Liver (tissue), 9 donors: ENCODE data around the gene CACNA1I. TPM values are rescaled to one million over a fixed set of nuclear protein-coding genes. Genes with fewer than 3 reads are reported as not detected.

Experiments
- DNase-seq: peaks from one replicate; pipeline ENCODE4 v3.0.0-alpha.2; 2017; ENCODE audit warnings: low spot score
- H3K27ac ChIP-seq, 2 donors: one replicate each; pipeline ENCODE4 v1.7.0; 2013; ENCODE audit warnings: inconsistent platforms in 2 of 2, low read length in 2 of 2, control low read depth in 1 of 2, low read depth in 1 of 2, mild to moderate bottlenecking in 1 of 2
- H3K27me3 ChIP-seq, 4 donors: one replicate each; pipeline versions ENCODE4 v1.6.1 to v1.7.0; 2013; ENCODE audit warnings: low read length in 3 of 4, inconsistent platforms in 1 of 4, mild to moderate bottlenecking in 1 of 4, moderate library complexity in 1 of 4; ENCODE audit not compliant: control insufficient read depth in 4 of 4, insufficient read depth in 4 of 4
- H3K36me3 ChIP-seq, 4 donors: one replicate each; pipeline versions ENCODE4 v1.6.1 to v1.7.0; 2013; ENCODE audit warnings: low read length in 3 of 4, mild to moderate bottlenecking in 3 of 4, low read depth in 1 of 4, moderate library complexity in 1 of 4; ENCODE audit not compliant: control insufficient read depth in 4 of 4, insufficient read depth in 3 of 4
- H3K4me1 ChIP-seq, 4 donors: one replicate each; pipeline versions ENCODE4 v1.6.1 to v1.7.0; 2013; ENCODE audit warnings: low read length in 3 of 4, mild to moderate bottlenecking in 3 of 4, moderate library complexity in 1 of 4; ENCODE audit not compliant: control insufficient read depth in 4 of 4, insufficient read depth in 4 of 4
- H3K4me3 ChIP-seq, 3 donors: one replicate each; pipeline versions ENCODE4 v1.6.1 to v1.7.0; 2013; ENCODE audit warnings: low read length in 3 of 3, control low read depth in 1 of 3, low read depth in 1 of 3, mild to moderate bottlenecking in 1 of 3
- H3K9ac ChIP-seq, 2 donors: one replicate each; pipeline ENCODE4 v1.7.0; 2013; ENCODE audit warnings: low read length in 2 of 2, mild to moderate bottlenecking in 2 of 2, moderate library complexity in 2 of 2, control low read depth in 1 of 2, low read depth in 1 of 2
- H3K9me3 ChIP-seq, 4 donors: one replicate each; pipeline versions ENCODE4 v1.6.1 to v1.7.0; 2013; ENCODE audit warnings: low read length in 3 of 4; ENCODE audit not compliant: control insufficient read depth in 4 of 4
- ATF3 ChIP-seq: IDR thresholded peaks from 2 replicates; pipeline ENCODE4 v1.6.1; 2016; ENCODE audit warnings: antibody characterized with exemption
- CTCF ChIP-seq: fragments of 150-350 bp; IDR thresholded peaks from 2 replicates; pipeline ENCODE4 v1.5.1; 2017; ENCODE audit warnings: improper control_type of control experiment, low read depth, low read length; ENCODE audit not compliant: missing input control
- EGR1 ChIP-seq, 2 donors: IDR thresholded peaks; 2 replicates each; pipeline ENCODE4 v1.6.1; 2016 to 2018; ENCODE audit warnings: antibody characterized with exemption in 2 of 2, low read depth in 2 of 2
- FOXA1 ChIP-seq: IDR thresholded peaks from 2 replicates; pipeline ENCODE4 v1.6.1; 2016; ENCODE audit warnings: antibody characterized with exemption
- FOXA2 ChIP-seq: IDR thresholded peaks from 2 replicates; pipeline ENCODE4 v1.6.1; 2016; ENCODE audit warnings: antibody characterized with exemption
- GABPA ChIP-seq, 2 donors: IDR thresholded peaks in 1 of 2; conservative IDR thresholded peaks in 1 of 2; 2 replicates each; pipeline ENCODE4 v1.6.1; 2016; ENCODE audit warnings: antibody characterized with exemption in 2 of 2, mild to moderate bottlenecking in 1 of 2, moderate library complexity in 1 of 2
- HNF4G ChIP-seq: IDR thresholded peaks from 2 replicates; pipeline ENCODE4 v1.6.1; 2016; ENCODE audit warnings: antibody characterized with exemption
- JUND ChIP-seq, 2 donors: IDR thresholded peaks; 2 replicates each; pipeline ENCODE4 v1.6.1; 2016; ENCODE audit warnings: antibody characterized with exemption in 2 of 2
- NR2F2 ChIP-seq: IDR thresholded peaks from 2 replicates; pipeline ENCODE4 v1.6.1; 2016; ENCODE audit warnings: antibody characterized with exemption
- RAD21 ChIP-seq, 2 donors: IDR thresholded peaks; 2 replicates each; pipeline ENCODE4 v1.6.1; 2016; ENCODE audit warnings: antibody characterized with exemption in 2 of 2, mild to moderate bottlenecking in 2 of 2
- RXRA ChIP-seq, 2 donors: IDR thresholded peaks; 2 replicates each; pipeline ENCODE4 v1.6.1; 2017 to 2018; ENCODE audit warnings: antibody characterized with exemption in 2 of 2, mild to moderate bottlenecking in 1 of 2
- SP1 ChIP-seq: IDR thresholded peaks from 2 replicates; pipeline ENCODE4 v1.6.1; 2018; ENCODE audit warnings: antibody characterized with exemption, mild to moderate bottlenecking
- TAF1 ChIP-seq: conservative IDR thresholded peaks from 2 replicates; pipeline ENCODE4 v1.6.1; 2016; ENCODE audit warnings: antibody characterized with exemption, mild to moderate bottlenecking
- YY1 ChIP-seq: IDR thresholded peaks from 2 replicates; pipeline ENCODE4 v1.6.1; 2016; ENCODE audit warnings: antibody characterized with exemption, mild to moderate bottlenecking
- ZBTB33 ChIP-seq: IDR thresholded peaks from 2 replicates; pipeline ENCODE4 v1.6.1; 2016; ENCODE audit warnings: antibody characterized with exemption
- WGBS: extraction: QIAGEN DNeasy Blood & Tissue Kit; methylation state at CpG from one replicate; pipeline ENCODE4 v1.1.7; 2013; 5-methylcytosine and 5-hydroxymethylcytosine counted together
- polyA plus RNA-seq, 2 donors: library from polyadenylated mRNA; stranded (reverse) in 1 of 2; unstranded in 1 of 2; fragments of 200-250 nt in 1 of 2; fragments of >200 nt in 1 of 2; fragmentation: Nextera tagmentation in 1 of 2; extraction: Ambion mirVana in 1 of 2; gene quantifications; one replicate each; pipeline versions ENCODE4 v1.2.1 to v1.2.3, GENCODE V29; 2013 to 2015
- total RNA-seq, 2 donors: library from RNA; depleted of rRNA; stranded (reverse); fragments of >200 nt; gene quantifications; one replicate each; pipeline ENCODE4 v1.2.3, GENCODE V29; 2014
- donor health status: healthy.
- donor health status: healthy.
- donor health status: healthy.
- donor health status: healthy.
- donor health status: healthy.

The CACNA1I gene
- total and polyA plus RNA-seq, 4 donors = under 0.01 to 0.14 (median 0.01) TPM; not detected in 1

- no peak overlapping the region for H3K9ac ChIP-seq
- no peak overlapping the region for H3K4me3 ChIP-seq
- no peaks in the 10 kb centered on the region for H3K4me1 ChIP-seq
- DNase-seq = no peak
- no peaks in the 10 kb centered on the region for H3K9me3 ChIP-seq
- 78% methylated on average over 5 of the region's 5 CpGs for WGBS
- H3K36me3 ChIP-seq = no peaks in the 10 kb centered on the region
- peaks cover 0 to 9% (median 0%) of the 10 kb centered on the region in 4 donors for H3K27me3 ChIP-seq
- H3K27ac ChIP-seq = no peak overlapping the region
- no peak for TF ChIP-seq HNF4G
- no peak for TF ChIP-seq GABPA (IDR thresholded peaks at IDR 0.05 in 1 of 2, conservative IDR thresholded peaks at IDR 0.05 in 1 of 2)
- no peak for TF ChIP-seq EGR1 (IDR thresholded peaks at IDR 0.05; ENCODE audit: low read depth in 2 of 2)
- TF ChIP-seq SP1 = no peak
- no peak for TF ChIP-seq NR2F2
- TF ChIP-seq RAD21 (IDR thresholded peaks at IDR 0.05) = no peak
- TF ChIP-seq RXRA (IDR thresholded peaks at IDR 0.05) = no peak
- TF ChIP-seq JUND (IDR thresholded peaks at IDR 0.05) = no peak
- TF ChIP-seq ATF3 = no peak
Measured at GRCh38 chr22:39731481-39731880, 160.9 kb downstream of the CACNA1I start.

GRCh38 chr22:39731881-39732555 is 161.5 kb downstream of the CACNA1I start:
- 43% methylated on average over 12 of the region's 12 CpGs for WGBS
- Histone ChIP-seq H3K9me3 (no peaks in the 10 kb centered on the region), H3K4me1 (no peaks in the 10 kb centered on the region), H3K27ac (no peak overlapping the region), H3K27me3 (peaks cover 0 to 13% (median 0%) of the 10 kb centered on the region in 4 donors), H3K36me3 (no peaks in the 10 kb centered on the region), H3K4me3 (no peak overlapping the region), H3K9ac (no peak overlapping the region)
- no peak for DNase-seq
- TF ChIP-seq ZBTB33 (no peak), SP1 (no peak), YY1 (no peak), CTCF (no peak), FOXA2 (no peak), NR2F2 (no peak), EGR1 (IDR thresholded peaks at IDR 0.05; ENCODE audit: low read depth in 2 of 2) (no peak), FOXA1 (no peak), ATF3 (no peak), JUND (IDR thresholded peaks at IDR 0.05) (no peak), TAF1 (no peak), HNF4G (no peak), RAD21 (IDR thresholded peaks at IDR 0.05) (no peak)
